B cell (primary cell): Measurements from ENCODE around the gene CPOX. TPM values are rescaled to one million over a fixed set of nuclear protein-coding genes. Genes with fewer than 3 reads are reported as not detected.

Experiments used
- ATAC-seq: fragments of 200-7000 bp; cut with Tn5 transposase; one replicate; pipeline ENCODE4 v1.10.0; 2021; ENCODE audit warnings: low read depth, mild to moderate bottlenecking, moderate number of reproducible peaks, moderate library complexity
- CTCF ChIA-PET: fragments of 350-600 bp; sonication (Branson Sonifier 250); formaldehyde crosslinking; loops from one replicate; lab custom pipeline; 2021; ENCODE audit warnings: antibody characterized with exemption, inconsistent platforms; lab: Charles Lee
- POLR2A ChIA-PET: fragments of 350-600 bp; sonication (Branson Sonifier 250); formaldehyde crosslinking; loops from one replicate; lab custom pipeline; 2021; ENCODE audit warnings: antibody characterized with exemption; lab: Charles Lee
- DNase-seq: peaks from one replicate; pipeline ENCODE4 v3.0.0; 2013
- H2AFZ ChIP-seq: 2 replicates; pipeline ENCODE4 v1.6.1; 2012; ENCODE audit warnings: mild to moderate bottlenecking, low read depth, low read length; ENCODE audit not compliant: insufficient read depth, poor library complexity, severe bottlenecking
- H3K27ac ChIP-seq, 2 donors: 1 replicate in 1 of 2; 2 replicates in 1 of 2; pipeline ENCODE4 v1.5.1; 2012 to 2013; ENCODE audit warnings: low read length in 2 of 2, mild to moderate bottlenecking in 2 of 2, moderate library complexity in 1 of 2
- H3K27me3 ChIP-seq, 4 experiments: fragments of 200-600 bp in 1 of 4; sonication (generic) in 1 of 4; replicated peaks in 1 of 4; 1 replicate in 2 of 4; 2 replicates in 2 of 4; pipeline versions ENCODE4 v1.6.1 to v1.7.0; 2013 to 2016; ENCODE audit warnings: low read length in 3 of 4, mild to moderate bottlenecking in 2 of 4, mixed read lengths in 1 of 4, moderate library complexity in 1 of 4; ENCODE audit not compliant: insufficient read depth in 4 of 4, control insufficient read depth in 3 of 4; ENCODE audit errors: control extremely low read depth in 1 of 4
- H3K36me3 ChIP-seq, 2 experiments: replicated peaks in 1 of 2; 1 replicate in 1 of 2; 2 replicates in 1 of 2; pipeline versions ENCODE4 v1.6.1 to v1.7.1; 2013; ENCODE audit warnings: low read length in 1 of 2; ENCODE audit not compliant: insufficient read depth in 2 of 2, control insufficient read depth in 1 of 2; ENCODE audit errors: control extremely low read depth in 1 of 2, extremely low read depth in 1 of 2
- H3K4me1 ChIP-seq, 2 donors: fragments of 200-600 bp in 1 of 2; sonication (generic) in 1 of 2; 1 replicate in 1 of 2; 2 replicates in 1 of 2; pipeline versions ENCODE4 v1.5.1 to v1.6.1; 2013 to 2017; ENCODE audit warnings: low read length in 2 of 2; ENCODE audit not compliant: control insufficient read depth in 2 of 2, insufficient read depth in 2 of 2
- H3K4me2 ChIP-seq: replicated peaks from 2 replicates; pipeline ENCODE3; 2012; ENCODE audit warnings: mild to moderate bottlenecking, low read depth, low read length; ENCODE audit not compliant: poor library complexity, severe bottlenecking
- H3K4me3 ChIP-seq, 5 experiments: fragments of 200-600 bp in 1 of 5; sonication (generic) in 1 of 5; 1 replicate in 3 of 5; 2 replicates in 2 of 5; pipeline versions ENCODE4 v1.5.1 to v1.7.0; 2011 to 2016; ENCODE audit warnings: low read length in 4 of 5, mild to moderate bottlenecking in 4 of 5, low read depth in 2 of 5, control low read depth in 1 of 5, moderate library complexity in 1 of 5; ENCODE audit not compliant: insufficient read depth in 1 of 5; ENCODE audit errors: control extremely low read depth in 1 of 5, extremely low read depth in 1 of 5
- H3K79me2 ChIP-seq: fragments of 200-600 bp; sonication (generic); one replicate; pipeline ENCODE4 v1.6.0; 2016; ENCODE audit warnings: low read length; ENCODE audit not compliant: control insufficient read depth, insufficient read depth
- H3K9ac ChIP-seq: fragments of 200-600 bp; sonication (generic); 2 replicates; pipeline ENCODE4 v1.6.1; 2017; ENCODE audit warnings: mild to moderate bottlenecking, low read length, moderate library complexity
- H3K9me3 ChIP-seq, 3 donors: one replicate each; pipeline versions ENCODE4 v1.6.1 to v1.7.1; 2013; ENCODE audit warnings: low read length in 2 of 3; ENCODE audit not compliant: control insufficient read depth in 2 of 3, insufficient read depth in 1 of 3; ENCODE audit errors: control extremely low read depth in 1 of 3
- H4K20me1 ChIP-seq: 2 replicates; pipeline ENCODE4 v1.6.0; 2012; ENCODE audit warnings: mild to moderate bottlenecking, low read length; ENCODE audit not compliant: insufficient read depth, control insufficient read depth, poor library complexity, severe bottlenecking
- H3K27ac Mint-ChIP-seq: one replicate; pipeline ENCODE4 v1.8.0; 2021; ENCODE audit warnings: mixed read lengths
- H3K27me3 Mint-ChIP-seq: one replicate; pipeline ENCODE4 v1.8.0; 2021; ENCODE audit warnings: mixed read lengths
- H3K4me1 Mint-ChIP-seq: one replicate; pipeline ENCODE4 v1.8.0; 2021; ENCODE audit warnings: mixed read lengths
- H3K4me3 Mint-ChIP-seq: one replicate; pipeline ENCODE4 v1.8.0; 2021; ENCODE audit warnings: mixed read lengths
- H3K9me3 Mint-ChIP-seq: one replicate; pipeline ENCODE4 v1.8.0; 2022; ENCODE audit warnings: mixed read lengths; ENCODE audit not compliant: insufficient read depth
- CTCF ChIP-seq: fragments of 200-600 bp; IDR thresholded peaks from one replicate; pipeline ENCODE4 v1.8.0; 2022; ENCODE audit warnings: antibody characterized with exemption, mild to moderate bottlenecking
- EZH2 ChIP-seq: IDR thresholded peaks from 2 replicates; pipeline ENCODE4 v1.6.1; 2012; ENCODE audit warnings: borderline replicate concordance, low read depth, mild to moderate bottlenecking, moderate library complexity, low read length; ENCODE audit not compliant: insufficient read depth, poor library complexity, severe bottlenecking
- WGBS: methylation state at CpG from one replicate; pipeline ENCODE4 v1.1.5; 2013; ENCODE audit warnings: missing lambda C conversion rate; ENCODE audit not compliant: insufficient coverage; 5-methylcytosine and 5-hydroxymethylcytosine counted together
- intact Hi-C: fragments of 100-400 bp; cut with micrococcal nuclease; formaldehyde crosslinking; loops from one replicate; pipeline ENCODE4 v1.10.0; 2022
- polyA plus RNA-seq: library from polyadenylated mRNA; depleted of rRNA; stranded (reverse); fragments of >200 nt; gene quantifications from 2 replicates; pipeline ENCODE4 v1.2.3, GENCODE V29; 2012
- total RNA-seq, 2 donors: library from RNA; stranded (reverse); fragments of 120-200 nt in 1 of 2; gene quantifications; 1 replicate in 1 of 2; 2 replicates in 1 of 2; pipeline versions ENCODE4 v1.2.3 to v1.2.4, GENCODE V29; 2013 to 2022

Gene CPOX
- total and polyA plus RNA-seq, 2 donors (not counting 1 experiment from before 2014, with no cell fraction given): 6.8 to 17.5 TPM

- WGBS: 40% methylated on average over 2 of the region's 2 CpGs
- Histone ChIP-seq H3K9ac (no peak overlapping the region), H3K4me3 (no peak overlapping the region), H2AFZ (no peak overlapping the region), H3K9me3 (no peaks in the 10 kb centered on the region), H3K27me3 (no peaks in the 10 kb centered on the region), H4K20me1 (no peaks in the 10 kb centered on the region), H3K4me1 (no peaks in the 10 kb centered on the region), H3K27ac (no peak overlapping the region), H3K36me3 (peaks cover 4% of the 10 kb centered on the region in 2 experiments), H3K4me2 (no peak overlapping the region), H3K79me2 (no peaks in the 10 kb centered on the region)
- intact Hi-C loops: loop anchor here (5.0 kb wide), 2 partner anchors 51 to 231 kb away; partner anchors contain the start of gene CLDND1
- no peak overlapping the region for H3K4me3 Mint-ChIP-seq
- no peaks in the 10 kb centered on the region for H3K27me3 Mint-ChIP-seq
- POLR2A ChIA-PET: no interaction called here
- DNase-seq (peak; percentile 37), ATAC-seq (peak; percentile 36)
- TF ChIP-seq EZH2 (no peak), CTCF (peak; percentile 69)
- CTCF ChIA-PET: interaction anchor here (0.5 to 3.3 kb wide), 6 partner anchors 9 to 534 kb away, joined by 3 to 26 read pairs (median 4); no protein-coding TSS in a partner anchor
- peaks cover 3% of the 10 kb centered on the region for H3K4me1 Mint-ChIP-seq
- peak overlapping the region; percentile 3 for H3K27ac Mint-ChIP-seq
- peaks cover 3% of the 10 kb centered on the region for H3K9me3 Mint-ChIP-seq
Observed at GRCh38 chr3:98573181-98573728, 20.2 kb downstream of the CPOX start.

DNA sequence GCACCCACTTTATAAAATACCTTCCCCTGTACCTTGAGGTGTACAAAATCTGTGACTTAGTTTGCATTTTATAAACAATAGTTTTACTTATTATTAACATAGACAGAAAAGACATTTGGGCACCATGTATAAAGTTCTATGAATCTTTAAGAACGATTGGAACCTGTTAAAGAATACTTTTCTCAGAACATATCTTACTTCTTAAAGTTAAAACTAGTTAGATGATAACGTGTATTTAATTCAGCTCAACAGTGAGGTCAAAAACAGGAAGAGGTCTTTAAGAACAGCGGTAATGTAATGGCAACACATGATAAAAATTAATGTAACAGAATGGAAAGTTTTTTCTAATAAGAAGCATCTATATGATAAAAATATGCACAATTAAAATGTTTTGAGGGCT is 25.0 kb downstream of the CPOX start:
- intact Hi-C loops: no loop called here
- CTCF ChIA-PET: interaction anchor here (0.6 kb wide), 1 partner anchor 31 kb away, joined by 3 read pairs; no protein-coding TSS in a partner anchor
- H3K4me3 Mint-ChIP-seq: no peak overlapping the region
- no peaks in the 10 kb centered on the region for H3K79me2 ChIP-seq
- no peak overlapping the region for H3K27ac Mint-ChIP-seq
- POLR2A ChIA-PET: no interaction called here
- ATAC-seq (no peak), DNase-seq (no peak)
- H3K4me1 ChIP-seq: peaks cover 3 to 13% of the 10 kb centered on the region in 2 donors
- H3K4me3 ChIP-seq: no peak overlapping the region
- H3K9ac ChIP-seq: no peak overlapping the region
- no peak overlapping the region for H3K4me2 ChIP-seq
- no peak overlapping the region for H3K27ac ChIP-seq
- no peaks in the 10 kb centered on the region for H3K27me3 Mint-ChIP-seq
- no peaks in the 10 kb centered on the region for H3K9me3 ChIP-seq
- H3K9me3 Mint-ChIP-seq: peaks cover 3% of the 10 kb centered on the region
- H2AFZ ChIP-seq: no peak overlapping the region
- no peaks in the 10 kb centered on the region for H3K36me3 ChIP-seq
- no CpG with 5 or more reads among the region's 3 CpGs for WGBS
- TF ChIP-seq EZH2 (no peak), CTCF (no peak)
- H3K27me3 ChIP-seq: no peaks in the 10 kb centered on the region
- peaks cover 20% of the 10 kb centered on the region for H3K4me1 Mint-ChIP-seq
- no peaks in the 10 kb centered on the region for H4K20me1 ChIP-seq
